A673 (cell line): Measurements from ENCODE around the gene NPC2.

Source experiments
- EZH2 ChIP-seq: fragments of 200-600 bp; sonication (generic); IDR thresholded peaks from 2 replicates; pipeline ENCODE4 v1.6.1; 2017; ENCODE audit warnings: borderline replicate concordance, low read depth, mild to moderate bottlenecking, mixed read lengths, antibody characterized with exemption, low read length; ENCODE audit not compliant: poor library complexity, severe bottlenecking
- TF ChIP-seq, protein P1 (sequence below): fragments of 300-800, 200-600 bp; sonication (generic); conservative IDR thresholded peaks from 2 replicates; pipeline ENCODE4 v1.5.1; 2017; ENCODE audit warnings: low read depth, mild to moderate bottlenecking, antibody characterized with exemption, low read length, moderate library complexity, mixed read lengths

- TF ChIP-seq EZH2 = no peak
- TF ChIP-seq, protein P1, sequence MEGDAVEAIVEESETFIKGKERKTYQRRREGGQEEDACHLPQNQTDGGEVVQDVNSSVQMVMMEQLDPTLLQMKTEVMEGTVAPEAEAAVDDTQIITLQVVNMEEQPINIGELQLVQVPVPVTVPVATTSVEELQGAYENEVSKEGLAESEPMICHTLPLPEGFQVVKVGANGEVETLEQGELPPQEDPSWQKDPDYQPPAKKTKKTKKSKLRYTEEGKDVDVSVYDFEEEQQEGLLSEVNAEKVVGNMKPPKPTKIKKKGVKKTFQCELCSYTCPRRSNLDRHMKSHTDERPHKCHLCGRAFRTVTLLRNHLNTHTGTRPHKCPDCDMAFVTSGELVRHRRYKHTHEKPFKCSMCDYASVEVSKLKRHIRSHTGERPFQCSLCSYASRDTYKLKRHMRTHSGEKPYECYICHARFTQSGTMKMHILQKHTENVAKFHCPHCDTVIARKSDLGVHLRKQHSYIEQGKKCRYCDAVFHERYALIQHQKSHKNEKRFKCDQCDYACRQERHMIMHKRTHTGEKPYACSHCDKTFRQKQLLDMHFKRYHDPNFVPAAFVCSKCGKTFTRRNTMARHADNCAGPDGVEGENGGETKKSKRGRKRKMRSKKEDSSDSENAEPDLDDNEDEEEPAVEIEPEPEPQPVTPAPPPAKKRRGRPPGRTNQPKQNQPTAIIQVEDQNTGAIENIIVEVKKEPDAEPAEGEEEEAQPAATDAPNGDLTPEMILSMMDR = no peak
Observed at GRCh38 chr14:74465335-74465734, 27.8 kb downstream of the NPC2 start.
